Ureter (tissue), 1 donor: Measurements from ENCODE around the gene CD22. TPM values are rescaled to one million over a fixed set of nuclear protein-coding genes. Genes with fewer than 3 reads are reported as not detected.
"Not testable (repeated sequence)": the region's sequence is repeated elsewhere in the genome, so short reads cannot be mapped to it uniquely, and the experiment has no call there.

Experiments
- DNase-seq: peaks from one replicate; pipeline ENCODE4 v3.0.0-alpha.2; 2020; ENCODE audit warnings: low spot score
- total RNA-seq: library from RNA; stranded (reverse); gene quantifications from one replicate; pipeline ENCODE4 v1.2.4, GENCODE V29; 2023
- donor health status: DM: yes; HTN: yes; CAD: no.

CD22 gene
- total RNA-seq, 1 donor from 2014 or later: 4.2 TPM

DNA sequence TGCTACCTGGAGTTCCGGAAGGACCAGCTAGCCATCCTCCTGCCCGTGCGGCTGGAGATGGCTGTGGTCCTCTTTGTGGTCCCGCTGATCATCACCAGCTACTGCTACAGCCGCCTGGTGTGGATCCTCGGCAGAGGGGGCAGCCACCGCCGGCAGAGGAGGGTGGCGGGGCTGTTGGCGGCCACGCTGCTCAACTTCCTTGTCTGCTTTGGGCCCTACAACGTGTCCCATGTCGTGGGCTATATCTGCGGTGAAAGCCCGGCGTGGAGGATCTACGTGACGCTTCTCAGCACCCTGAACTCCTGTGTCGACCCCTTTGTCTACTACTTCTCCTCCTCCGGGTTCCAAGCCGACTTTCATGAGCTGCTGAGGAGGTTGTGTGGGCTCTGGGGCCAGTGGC lies 30.4 kb downstream of the CD22 start:
- DNase-seq: not testable (repeated sequence)

DNA sequence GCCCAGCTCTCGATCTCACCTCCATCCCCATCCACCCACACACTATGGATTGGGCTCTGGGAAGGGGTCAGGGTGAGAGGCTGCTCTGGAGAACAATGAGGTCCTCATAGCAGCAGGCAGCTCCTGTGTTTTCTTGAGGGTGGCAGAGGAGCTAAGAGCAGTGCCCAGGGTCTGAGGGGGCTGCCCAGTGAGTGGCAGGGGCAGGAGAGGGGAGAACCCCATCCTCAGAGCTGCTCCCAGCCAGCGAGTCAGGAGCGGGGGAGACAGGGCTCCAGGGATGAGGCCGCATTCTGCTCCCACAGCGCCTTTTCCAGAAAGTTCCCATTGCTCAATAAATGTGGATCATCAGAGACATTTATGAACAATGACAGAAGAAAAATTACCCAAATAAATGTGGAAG lies 31.1 kb downstream of the CD22 start:
- not testable (repeated sequence) for DNase-seq

DNA sequence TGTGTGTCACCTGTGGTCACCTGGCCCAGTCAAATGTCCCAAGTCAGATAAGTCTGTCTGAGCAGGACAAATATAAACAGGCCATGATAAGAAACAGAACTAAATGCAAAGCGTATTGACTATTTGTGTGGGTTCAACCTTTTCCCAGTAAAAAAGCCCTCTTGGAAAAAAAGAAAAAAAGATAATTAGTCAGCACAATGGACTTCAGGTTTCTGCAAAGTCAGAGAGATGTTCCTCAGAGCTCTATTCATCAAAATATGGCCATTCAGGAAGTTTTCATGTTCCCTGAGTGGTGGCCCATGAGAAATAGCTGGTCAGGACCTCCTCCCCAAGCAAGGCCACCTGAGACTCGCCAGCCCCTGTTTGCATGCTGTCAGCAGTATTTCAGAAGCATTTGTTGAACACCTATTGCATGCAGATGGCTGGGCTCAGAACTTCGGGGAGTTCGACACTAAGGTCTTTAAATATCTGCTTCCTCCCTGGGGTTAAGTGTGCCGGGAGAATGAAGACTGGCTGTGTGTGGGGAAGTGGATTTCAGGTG lies 32.0 kb downstream of the CD22 start:
- no peak for DNase-seq

DNA sequence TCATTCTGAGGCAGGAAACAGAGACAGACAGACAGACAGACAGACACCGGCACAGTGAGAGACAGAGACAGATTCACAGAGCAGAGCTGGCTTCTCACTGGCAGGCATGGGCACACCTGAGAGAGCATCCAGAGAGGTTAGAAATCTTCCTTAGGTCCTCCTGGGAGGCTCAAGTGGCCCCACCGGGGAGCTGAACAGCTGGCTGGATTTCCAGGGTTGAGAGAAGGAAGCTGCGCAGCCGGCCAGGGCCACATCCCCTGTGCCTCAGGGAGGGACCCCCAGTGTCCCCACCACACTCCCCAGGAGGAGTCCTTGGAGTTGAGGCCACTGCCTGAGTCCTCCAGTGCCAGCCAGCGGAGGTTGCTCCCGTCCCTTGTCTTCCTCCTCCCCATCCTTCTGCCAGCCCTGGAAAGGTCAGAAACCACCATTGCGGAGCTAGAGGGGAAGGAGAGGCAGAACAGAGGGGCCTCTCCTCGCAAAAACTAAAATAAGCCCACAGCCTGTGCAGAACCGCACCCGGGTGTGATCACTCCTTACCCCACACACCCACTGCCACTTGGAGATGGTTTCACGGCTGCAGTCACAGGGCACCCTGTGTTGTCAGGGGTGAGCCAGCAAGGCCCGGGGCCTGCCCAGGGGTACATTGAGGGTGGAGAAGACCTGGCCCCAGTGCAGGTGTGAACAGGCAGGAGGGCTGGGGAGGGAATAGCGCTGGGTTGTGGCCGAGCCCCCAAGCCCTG lies 33.4 kb downstream of the CD22 start:
- DNase-seq: no peak

DNA sequence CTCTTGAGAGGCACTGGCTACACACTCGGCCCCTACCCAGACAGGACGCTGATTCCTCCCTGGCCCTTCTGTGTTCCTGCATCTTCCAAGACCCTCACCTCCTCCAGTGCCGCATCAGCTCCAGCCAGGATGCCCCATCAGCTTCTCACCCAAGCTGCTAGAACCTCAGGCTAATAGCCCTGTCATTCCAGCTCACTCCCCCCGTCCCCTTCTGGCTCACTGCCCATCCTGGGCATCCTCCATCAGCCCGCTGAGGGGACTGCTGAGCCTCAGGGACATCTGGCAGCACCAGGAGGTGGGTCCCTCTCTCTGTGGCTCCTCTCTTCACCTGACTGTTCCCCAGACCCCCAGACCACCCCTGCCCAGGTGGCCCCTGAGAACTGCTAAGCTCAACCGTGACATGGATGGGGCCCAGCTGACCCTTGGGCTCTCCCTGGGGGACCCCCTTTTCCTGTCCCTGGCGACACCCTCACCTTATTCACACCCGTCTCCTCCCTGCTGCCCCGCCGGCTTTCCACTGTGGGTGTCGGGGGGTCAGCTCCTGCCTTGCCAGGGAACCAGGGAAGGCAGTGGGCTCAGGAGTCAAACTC lies 34.1 kb downstream of the CD22 start:
- DNase-seq: no peak

DNA sequence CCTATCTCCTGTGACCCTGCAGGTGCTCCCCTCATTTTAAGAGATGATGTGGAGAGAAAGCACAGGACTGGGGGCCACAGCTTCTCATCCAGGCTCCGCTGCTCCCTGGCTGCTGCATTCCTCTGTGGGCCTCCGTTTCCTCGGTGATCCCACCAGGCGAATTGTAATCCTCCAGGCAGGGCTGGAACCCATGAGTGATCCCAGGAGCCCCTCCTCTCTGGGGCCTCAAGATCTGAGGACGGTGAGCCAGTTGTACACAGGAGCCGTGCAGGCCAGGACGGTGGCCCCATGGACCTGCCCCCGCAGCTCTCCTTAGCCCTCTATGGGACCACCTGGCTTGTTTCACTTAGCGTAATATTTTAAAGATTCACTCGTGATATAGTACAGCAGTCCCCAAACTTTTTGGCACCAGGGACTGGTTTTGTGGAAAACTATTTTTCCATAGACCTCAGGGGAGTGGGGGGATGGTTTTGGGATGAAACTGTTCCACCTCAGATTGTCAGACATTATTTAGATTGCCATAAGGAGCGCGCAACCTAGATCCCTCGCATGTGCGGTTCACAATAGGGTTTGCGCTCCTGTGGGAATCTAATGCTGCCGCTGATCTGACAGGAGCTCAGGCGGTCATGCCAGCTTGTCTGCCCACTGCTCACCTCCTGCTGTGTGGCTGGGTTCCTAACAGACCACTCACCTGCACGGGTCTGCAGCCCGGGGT lies 34.9 kb downstream of the CD22 start:
- no peak for DNase-seq

DNA sequence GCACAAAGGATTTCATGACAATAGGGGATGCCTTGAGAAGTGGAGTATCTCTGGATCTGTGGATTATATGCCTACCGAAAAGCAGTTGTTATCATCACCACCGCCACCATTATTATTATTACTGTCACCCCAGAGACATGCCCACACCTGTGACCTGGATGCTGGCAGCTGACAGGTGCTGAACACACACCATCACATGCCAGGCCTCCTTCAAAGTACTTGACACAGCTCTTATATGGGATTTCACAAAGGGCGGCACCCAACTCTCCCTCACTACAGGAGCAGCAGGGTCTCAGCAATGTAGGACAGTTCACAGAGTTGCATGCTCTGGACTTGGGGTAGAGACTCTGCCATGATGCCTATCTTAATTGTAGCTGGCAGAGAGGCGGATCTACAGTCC lies 36.3 kb downstream of the CD22 start:
- no peak for DNase-seq

DNA sequence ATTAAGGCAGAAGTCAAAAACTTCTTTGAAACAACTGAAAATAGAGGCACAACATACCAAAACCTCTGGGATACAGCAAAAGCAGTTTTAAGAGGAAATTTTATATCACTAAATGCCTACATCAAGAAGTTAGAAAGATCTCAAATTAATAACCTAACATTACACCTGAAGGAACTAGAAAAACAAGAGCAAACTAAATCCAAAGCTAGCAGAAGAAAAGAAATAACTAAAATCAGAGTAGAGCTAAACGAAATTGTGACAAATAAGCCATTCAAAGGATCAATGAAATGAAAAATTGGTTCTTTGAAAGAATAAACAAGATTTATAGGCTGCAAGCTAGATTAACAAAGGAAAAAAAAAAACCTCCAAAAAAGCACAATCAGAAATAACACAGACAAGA lies 39.4 kb downstream of the CD22 start:
- DNase-seq: no peak

DNA sequence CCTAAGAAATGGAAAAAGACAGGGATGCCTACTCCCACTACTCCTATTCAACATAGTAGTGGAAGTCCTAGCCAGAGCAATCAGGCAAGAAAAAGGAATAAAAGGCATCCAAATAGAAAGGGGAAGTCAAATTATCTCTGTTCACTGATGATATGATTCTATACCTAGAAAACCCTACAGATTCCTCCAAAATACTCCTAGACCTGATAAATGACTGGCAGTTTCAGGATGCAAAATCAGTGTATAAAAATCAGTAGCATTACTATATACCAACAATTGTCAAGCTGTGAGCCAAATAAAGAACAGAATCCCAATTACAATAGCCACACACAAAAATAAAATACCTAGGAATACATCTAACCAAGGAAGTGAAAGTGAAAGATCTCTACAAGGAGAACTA lies 40.5 kb downstream of the CD22 start:
- no peak for DNase-seq

DNA sequence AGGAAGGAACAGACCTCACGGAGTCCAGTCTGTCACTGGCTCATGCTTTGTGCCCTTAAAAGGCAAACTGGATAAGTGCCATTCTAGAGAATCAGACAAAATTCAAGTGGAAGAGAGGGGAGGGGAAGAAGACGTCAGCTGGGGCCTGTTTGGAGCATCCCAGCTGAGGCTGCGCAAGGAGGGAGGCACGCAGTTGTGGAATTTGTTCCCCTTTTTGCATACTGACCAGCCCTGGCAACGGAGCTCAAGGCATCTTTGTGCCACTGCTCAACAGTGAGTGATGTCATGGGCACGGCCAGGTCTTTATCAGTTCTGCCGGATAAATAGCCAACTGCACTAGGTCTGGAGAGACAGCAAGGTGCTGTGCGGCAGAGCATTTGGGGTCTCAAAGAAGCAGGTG lies 41.7 kb downstream of the CD22 start, which contains the start of gene GPR42:
Gene GPR42 (plus strand): TSS at position 347 of the 400 bp plus-strand sequence. CDS start 292 bp downstream, outside the sequence.
- DNase-seq: no peak

DNA sequence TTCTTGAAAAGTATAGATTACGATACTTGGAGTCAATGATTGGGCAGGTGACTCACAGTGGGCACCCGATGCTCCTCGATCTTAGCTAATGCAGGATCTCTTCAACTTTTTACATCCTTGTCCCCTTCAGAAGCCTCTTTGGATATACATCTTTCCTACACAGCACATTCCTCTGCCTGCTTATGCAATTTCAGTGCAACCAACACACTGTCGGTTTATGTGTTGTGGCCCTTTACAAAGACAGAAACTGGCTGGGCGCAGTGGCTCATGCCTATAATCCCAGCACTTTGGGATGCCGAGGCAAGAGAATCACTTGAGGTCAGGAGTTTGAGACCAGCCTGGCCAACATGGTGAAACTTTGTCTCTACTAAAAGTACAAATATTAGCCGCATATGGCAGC lies 44.5 kb downstream of the CD22 start:
- DNase-seq: no peak

DNA sequence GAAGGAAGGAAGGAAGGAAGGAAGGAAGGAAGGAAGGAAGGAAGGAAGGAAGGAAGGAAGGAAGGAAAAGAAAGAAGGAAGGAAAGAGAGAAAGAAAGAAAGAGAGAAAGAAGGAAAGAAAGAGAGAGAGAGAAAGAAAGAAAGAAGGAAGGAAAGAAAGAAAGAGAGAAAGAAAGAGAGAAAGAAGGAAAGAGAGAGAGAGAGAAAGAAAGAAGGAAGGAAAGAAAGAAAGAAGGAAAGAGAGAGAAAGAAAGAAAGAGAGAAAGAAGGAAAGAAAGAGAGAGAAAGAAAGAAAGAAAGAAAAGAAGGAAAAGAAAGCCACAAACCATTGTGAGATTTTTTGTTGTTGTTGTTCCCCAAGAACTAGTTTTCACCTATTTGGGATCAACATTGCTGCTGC lies 45.0 kb downstream of the CD22 start:
- DNase-seq: not testable (repeated sequence)

DNA sequence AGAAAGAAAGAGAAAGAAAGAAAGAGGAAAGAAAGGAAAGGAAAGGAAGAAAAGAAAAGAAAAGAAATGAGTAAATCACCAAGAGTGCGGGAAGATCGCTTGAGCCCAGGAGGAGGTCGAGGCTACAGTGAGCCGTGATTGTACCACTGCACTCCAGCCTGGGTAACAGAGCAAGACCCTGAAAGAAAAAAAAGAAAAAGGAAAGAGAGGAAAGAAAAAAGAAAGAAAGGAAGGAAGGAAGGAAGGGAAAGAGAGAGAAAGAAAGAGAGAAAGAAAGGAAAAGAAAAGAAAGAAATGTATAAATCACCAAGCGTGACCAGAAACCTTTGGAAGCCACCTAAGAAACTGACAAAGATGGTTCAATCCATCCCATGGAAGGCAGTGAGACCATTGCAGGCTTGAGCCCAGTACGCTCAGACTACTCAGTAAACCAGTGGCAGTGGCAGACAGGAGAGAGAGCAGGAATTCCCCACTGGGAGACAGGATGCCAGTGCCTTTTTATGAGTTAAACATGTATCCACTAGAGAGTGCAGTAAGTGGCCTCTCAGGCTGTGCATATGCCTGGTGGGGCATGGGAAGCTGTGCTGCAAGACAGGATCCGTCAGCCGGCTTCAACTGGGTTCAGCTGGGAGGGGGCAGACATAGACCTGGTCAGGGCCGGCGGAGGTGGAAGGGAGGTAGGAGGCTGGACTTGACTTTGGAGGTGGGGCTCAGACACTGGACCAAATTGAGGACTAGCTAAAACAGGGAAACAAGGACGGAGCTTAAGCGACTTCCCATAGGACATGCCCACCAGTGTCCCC lies 46.7 kb downstream of the CD22 start:
- no peak for DNase-seq

DNA sequence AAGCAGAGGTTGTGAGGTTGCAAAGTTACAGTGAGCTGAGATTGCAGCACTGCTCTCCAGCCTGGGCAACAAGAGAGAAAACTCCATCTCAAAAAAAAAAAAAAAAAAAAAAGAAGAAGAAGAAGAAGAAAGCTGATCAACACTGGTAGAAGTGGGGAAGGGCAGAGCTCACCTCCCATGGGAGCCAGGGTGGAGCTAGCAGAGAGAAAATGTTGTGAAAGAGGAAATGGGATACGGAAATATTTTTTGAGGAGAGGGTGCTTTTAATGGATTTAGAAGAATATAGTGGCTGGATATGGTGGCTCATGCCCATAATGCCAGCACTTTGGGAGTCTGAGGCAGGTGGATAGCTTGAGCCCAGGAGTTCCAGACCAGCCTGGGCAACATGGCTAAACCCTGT lies 48.7 kb downstream of the CD22 start:
- no peak for DNase-seq

DNA sequence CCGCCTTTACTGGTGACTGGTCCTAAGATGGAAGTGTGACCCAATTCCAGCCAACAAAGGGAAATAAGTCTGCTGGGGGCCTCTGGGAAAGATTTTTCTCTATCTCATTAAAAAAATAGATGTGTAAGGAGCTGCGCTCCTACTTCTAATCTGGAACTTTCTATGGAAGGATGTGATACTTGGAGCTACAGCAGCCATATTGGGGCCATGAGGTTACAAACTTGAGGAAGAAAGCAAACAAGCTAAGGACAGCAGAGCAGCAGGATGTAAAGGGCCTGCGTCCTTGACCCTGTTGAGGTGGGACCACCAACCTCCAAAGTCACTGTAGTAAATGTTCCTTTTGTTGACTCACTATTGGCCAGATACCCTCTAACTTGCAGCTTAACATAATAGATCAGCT lies 49.4 kb downstream of the CD22 start:
- DNase-seq: no peak

DNA sequence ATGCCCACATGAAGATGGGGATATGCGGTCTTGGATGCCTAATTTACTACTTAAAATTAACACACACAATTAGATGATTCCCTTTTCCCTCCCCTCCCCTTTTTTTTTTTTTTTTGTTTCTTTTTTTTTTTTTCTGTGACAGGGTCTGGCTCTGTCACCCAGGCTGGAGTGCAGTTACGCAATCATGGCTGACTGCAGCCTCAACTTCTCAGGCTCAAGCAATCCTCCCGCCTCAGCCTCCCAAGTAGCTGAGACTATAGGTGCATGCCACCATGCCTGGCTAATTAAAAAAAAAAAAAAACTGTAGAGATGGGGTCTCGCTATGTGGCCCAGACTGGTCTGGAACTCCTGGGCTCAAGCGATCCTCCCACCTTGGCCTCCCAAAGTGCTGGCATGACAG lies 50.6 kb downstream of the CD22 start:
- not testable (repeated sequence) for DNase-seq

DNA sequence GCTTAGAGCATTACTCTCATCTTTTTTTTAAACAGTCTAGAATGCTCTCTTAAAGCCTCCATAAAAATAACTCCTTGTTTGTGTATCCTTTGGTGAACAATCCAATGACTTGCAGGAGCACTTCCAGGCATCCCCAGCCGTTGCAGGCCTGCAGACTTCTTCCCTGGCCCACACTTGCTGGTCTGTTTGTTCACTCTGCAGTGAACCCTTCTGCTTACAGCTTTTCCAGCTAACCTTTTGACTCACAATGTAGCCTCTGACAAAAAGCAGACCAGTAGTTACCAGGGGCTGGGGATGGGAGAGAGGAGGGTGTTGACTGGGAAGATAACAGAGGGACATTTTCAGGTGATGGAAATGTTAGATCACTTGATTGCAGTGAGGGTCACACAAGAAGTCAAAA lies 51.0 kb downstream of the CD22 start:
- DNase-seq: no peak

DNA sequence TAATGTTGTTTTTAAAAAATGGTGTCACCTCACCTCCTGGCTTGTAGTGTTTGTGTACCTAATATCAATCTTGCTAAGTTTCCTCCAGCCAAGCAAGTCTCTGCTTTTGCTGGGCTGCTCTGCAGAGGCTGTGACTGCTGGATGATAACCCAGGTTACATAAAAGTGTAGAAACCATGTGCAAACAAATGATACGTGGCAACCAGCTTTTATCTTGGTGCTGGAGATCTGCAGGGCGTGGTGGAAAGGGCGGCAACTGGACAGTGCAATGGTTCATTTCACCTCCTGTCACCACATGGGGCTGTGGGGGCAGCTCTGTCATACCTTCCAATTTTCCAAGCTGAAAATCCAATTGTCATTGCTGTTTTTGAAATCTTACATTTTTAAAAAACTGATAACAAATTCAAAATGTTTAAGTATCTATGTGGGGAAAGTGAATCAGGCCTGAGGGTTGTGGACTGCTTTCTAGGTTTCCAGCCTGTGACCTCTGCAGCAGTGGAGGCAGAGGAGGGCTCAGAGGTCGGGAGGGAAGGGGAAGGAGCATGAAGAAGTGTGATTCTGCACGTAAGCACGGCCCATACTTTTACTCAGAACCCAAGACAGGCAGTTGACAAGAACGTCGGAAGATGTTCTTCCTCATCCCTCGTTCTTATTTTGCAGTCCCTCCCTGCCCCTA lies 51.6 kb downstream of the CD22 start:
- no peak for DNase-seq

DNA sequence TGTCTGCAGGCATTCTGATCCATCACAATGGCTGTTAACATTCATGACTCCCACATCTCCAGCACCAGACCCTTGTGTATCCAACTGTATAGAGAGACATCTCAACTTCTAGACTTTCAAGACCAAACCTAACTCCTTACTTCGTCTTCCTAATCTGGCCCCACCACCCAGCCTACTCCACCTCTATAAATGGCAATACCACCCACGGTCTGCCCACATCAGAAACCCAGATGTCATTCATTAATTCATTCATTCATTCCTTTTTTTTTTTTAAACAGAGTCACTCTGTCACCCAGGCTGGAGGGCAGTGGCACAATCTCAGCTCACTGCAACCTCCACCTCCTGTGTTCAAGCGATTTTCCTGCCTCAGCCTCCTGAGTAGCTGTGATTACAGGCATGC lies 52.3 kb downstream of the CD22 start:
- no peak for DNase-seq

DNA sequence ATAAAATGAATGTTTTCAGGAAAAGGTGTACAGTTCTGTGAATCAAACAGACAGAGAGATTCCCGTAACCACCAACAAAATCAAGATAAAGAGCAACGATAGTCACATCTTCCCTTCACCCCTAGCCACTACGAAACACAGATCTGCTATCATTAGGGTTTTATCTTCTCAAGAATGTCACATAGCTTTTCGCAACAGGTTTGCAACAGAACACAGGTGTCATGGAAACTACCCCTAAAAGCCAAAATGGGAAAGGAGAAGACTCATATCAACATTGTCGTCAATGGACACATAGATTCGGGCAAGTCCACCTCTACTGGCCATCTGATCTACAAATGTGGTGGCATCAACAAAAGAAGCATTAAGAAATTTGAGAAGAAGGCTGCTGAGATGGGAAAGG lies 52.9 kb downstream of the CD22 start:
- DNase-seq: no peak

DNA sequence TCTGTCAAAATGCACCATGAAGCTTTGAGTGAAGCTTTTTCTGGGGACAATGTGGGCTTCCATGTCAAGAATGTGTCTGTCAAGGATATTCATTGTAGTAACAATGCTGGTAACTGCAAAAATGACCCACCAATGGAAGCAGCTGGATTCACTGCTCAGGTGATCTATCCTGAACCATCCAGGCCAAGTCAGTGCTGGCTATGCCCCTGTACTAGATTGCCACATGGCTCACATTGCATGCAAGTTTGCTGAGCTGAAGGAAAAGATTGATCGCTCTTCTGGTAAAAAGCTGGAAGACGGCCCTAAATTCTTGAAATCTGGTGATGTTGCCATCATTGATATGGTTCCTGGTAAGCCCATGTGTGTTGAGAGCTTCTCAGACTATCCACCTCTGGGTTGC lies 54.5 kb downstream of the CD22 start:
- DNase-seq: no peak
